GM23338 (cell line): Measurements from ENCODE around the gene FHAD1. TPM values are rescaled to one million over a fixed set of nuclear protein-coding genes. Genes with fewer than 3 reads are reported as not detected.

Experiments
- ATAC-seq: fragments of 200-7000 bp; cut with Tn5 transposase; 3 replicates; pipeline ENCODE4 v1.9.1; 2020
- DNase-seq: peaks from one replicate; pipeline ENCODE4 v3.0.0-alpha.2; 2015; ENCODE audit warnings: low spot score
- H2AFZ ChIP-seq: fragments of 200-600 bp; sonication (generic); 2 replicates; pipeline ENCODE4 v1.8.0; 2016; ENCODE audit warnings: antibody characterized with exemption, mild to moderate bottlenecking, moderate library complexity
- H3F3A ChIP-seq: fragments of 200-600 bp; sonication (generic); replicated peaks from 2 replicates; pipeline ENCODE4 v1.8.0; 2017; ENCODE audit warnings: antibody characterized with exemption, mixed run types, low read depth
- H3K27ac ChIP-seq: fragments of 200-600 bp; sonication (generic); 2 replicates; pipeline ENCODE4 v1.6.1; 2016; ENCODE audit warnings: low read depth
- H3K27me3 ChIP-seq: fragments of 200-600 bp; sonication (generic); 2 replicates; pipeline ENCODE4 v1.8.0; 2016; ENCODE audit warnings: mild to moderate bottlenecking, mixed run types, moderate library complexity; ENCODE audit not compliant: insufficient read depth
- H3K36me3 ChIP-seq: fragments of 200-600 bp; sonication (generic); 2 replicates; pipeline ENCODE4 v1.8.0; 2016; ENCODE audit warnings: mild to moderate bottlenecking; ENCODE audit not compliant: insufficient read depth
- H3K4me1 ChIP-seq: fragments of 200-600 bp; sonication (generic); 2 replicates; pipeline ENCODE4 v1.8.0; 2016; ENCODE audit warnings: mild to moderate bottlenecking, moderate library complexity; ENCODE audit not compliant: insufficient read depth
- H3K4me2 ChIP-seq: fragments of 200-600 bp; sonication (generic); 2 replicates; pipeline ENCODE4 v1.7.1; 2017; ENCODE audit warnings: mixed run types
- H3K4me3 ChIP-seq: fragments of 200-600 bp; sonication (generic); 2 replicates; pipeline ENCODE4 v1.6.1; 2016; ENCODE audit warnings: mixed run types
- H3K79me2 ChIP-seq: fragments of 200-600 bp; sonication (generic); replicated peaks from 2 replicates; pipeline ENCODE4 v1.8.0; 2017; ENCODE audit warnings: mild to moderate bottlenecking; ENCODE audit not compliant: insufficient read depth
- H3K9me2 ChIP-seq: fragments of 200-600 bp; sonication (generic); 2 replicates; pipeline ENCODE4 v1.8.0; 2017; ENCODE audit not compliant: insufficient read depth
- H4K20me1 ChIP-seq: fragments of 200-600 bp; sonication (generic); replicated peaks from 2 replicates; pipeline ENCODE4 v1.8.0; 2017; ENCODE audit warnings: mild to moderate bottlenecking; ENCODE audit not compliant: insufficient read depth
- H3K27ac Mint-ChIP-seq: 2 replicates; pipeline ENCODE4 v1.8.0; 2020; ENCODE audit warnings: inconsistent platforms, mild to moderate bottlenecking, moderate library complexity, mixed read lengths
- H3K27me3 Mint-ChIP-seq: 3 replicates; pipeline ENCODE4 v1.8.0; 2022; ENCODE audit warnings: low read depth, mild to moderate bottlenecking, moderate library complexity, mixed read lengths, inconsistent platforms; ENCODE audit not compliant: insufficient read depth, poor library complexity
- H3K36me3 Mint-ChIP-seq: 3 replicates; pipeline ENCODE4 v1.8.0; 2021; ENCODE audit warnings: low read depth, mild to moderate bottlenecking, inconsistent platforms, moderate library complexity, mixed read lengths
- H3K4me1 Mint-ChIP-seq: 3 replicates; pipeline ENCODE4 v1.8.0; 2020; ENCODE audit warnings: mild to moderate bottlenecking, inconsistent platforms, mixed read lengths
- H3K4me3 Mint-ChIP-seq: 3 replicates; pipeline ENCODE4 v1.8.0; 2021; ENCODE audit warnings: moderate library complexity, mild to moderate bottlenecking, inconsistent platforms, mixed read lengths
- H3K9me3 Mint-ChIP-seq: 3 replicates; pipeline ENCODE4 v1.8.0; 2020; ENCODE audit warnings: moderate library complexity, mild to moderate bottlenecking, inconsistent platforms, mixed read lengths
- CREB1 ChIP-seq: fragments of 250-450 bp; sonication (Bioruptor Pico); IDR thresholded peaks from 2 replicates; pipeline ENCODE4 v1.5.0; 2020; ENCODE audit warnings: low read depth, mild to moderate bottlenecking, moderate library complexity
- EZH2 ChIP-seq: fragments of 200-600 bp; sonication (generic); IDR thresholded peaks from one replicate; pipeline ENCODE4 v1.8.0; 2017; ENCODE audit warnings: antibody characterized with exemption, mild to moderate bottlenecking, low read depth; ENCODE audit not compliant: unreplicated experiment
- EZH2phosphoT487 ChIP-seq: fragments of 200-600 bp; sonication (generic); IDR thresholded peaks from one replicate; pipeline ENCODE4 v1.8.1; 2018; ENCODE audit warnings: antibody characterized with exemption; ENCODE audit not compliant: unreplicated experiment
- JUNB ChIP-seq: IDR thresholded peaks from one replicate; pipeline ENCODE4 v1.6.1; 2016; ENCODE audit warnings: antibody characterized with exemption; ENCODE audit not compliant: unreplicated experiment
- NANOG ChIP-seq: IDR thresholded peaks from 2 replicates; pipeline ENCODE4 v1.6.1; 2016; ENCODE audit warnings: antibody characterized with exemption, borderline replicate concordance
- POLR2AphosphoS5 ChIP-seq: IDR thresholded peaks from 2 replicates; pipeline ENCODE4 v1.6.1; 2016; ENCODE audit warnings: antibody characterized with exemption, low read depth
- STAT1 ChIP-seq: IDR thresholded peaks from one replicate; pipeline ENCODE4 v1.6.1; 2016; ENCODE audit warnings: antibody characterized with exemption; ENCODE audit not compliant: unreplicated experiment
- ZNF114 ChIP-seq: fragments of 250-450 bp; sonication (Bioruptor Pico); IDR thresholded peaks from 2 replicates; pipeline ENCODE4 v1.5.0; 2020; ENCODE audit warnings: mild to moderate bottlenecking, moderate library complexity
- ZNF331 ChIP-seq: fragments of 250-450 bp; sonication (Bioruptor Pico); IDR thresholded peaks from 2 replicates; pipeline ENCODE4 v1.5.0; 2020; ENCODE audit warnings: low read depth, mild to moderate bottlenecking, moderate library complexity
- polyA plus RNA-seq: library from polyadenylated mRNA; unstranded; fragments of >200 nt; fragmentation: Nextera tagmentation; extraction: Ambion mirVana; gene quantifications from 2 replicates; pipeline ENCODE4 v1.2.1, GENCODE V29; 2016
- total RNA-seq: library from RNA; depleted of rRNA; stranded (reverse); fragments of >200 nt; shearing (Covaris generic); gene quantifications from 2 replicates; pipeline ENCODE4 v1.2.3, GENCODE V29; 2014
- TF ChIP-seq, protein P1 (sequence below): IDR thresholded peaks from one replicate; pipeline ENCODE4 v1.6.1; 2018; ENCODE audit warnings: antibody characterized with exemption; ENCODE audit not compliant: unreplicated experiment
- TF ChIP-seq, protein P2 (sequence below), 2 experiments: fragments of 200-600 bp in 1 of 2; sonication (generic) in 1 of 2; conservative IDR thresholded peaks; 2 replicates each; pipeline versions ENCODE4 v1.5.1 to v1.6.1; 2016 to 2017; ENCODE audit warnings: antibody characterized with exemption in 2 of 2, low read depth in 2 of 2, mild to moderate bottlenecking in 2 of 2, moderate library complexity in 1 of 2
- TF ChIP-seq, protein P3 (sequence below): IDR thresholded peaks from 2 replicates; pipeline ENCODE4 v1.6.1; 2016; ENCODE audit warnings: antibody characterized with exemption
- TF ChIP-seq, protein P4 (sequence below): fragments of 250-450 bp; sonication (Bioruptor Pico); IDR thresholded peaks from 2 replicates; pipeline ENCODE4 v1.5.0; 2020; ENCODE audit warnings: mild to moderate bottlenecking, moderate library complexity

Gene FHAD1
- total and polyA plus RNA-seq, 2 experiments from 2014 or later, result 1.8 to 3.3 TPM

DNA sequence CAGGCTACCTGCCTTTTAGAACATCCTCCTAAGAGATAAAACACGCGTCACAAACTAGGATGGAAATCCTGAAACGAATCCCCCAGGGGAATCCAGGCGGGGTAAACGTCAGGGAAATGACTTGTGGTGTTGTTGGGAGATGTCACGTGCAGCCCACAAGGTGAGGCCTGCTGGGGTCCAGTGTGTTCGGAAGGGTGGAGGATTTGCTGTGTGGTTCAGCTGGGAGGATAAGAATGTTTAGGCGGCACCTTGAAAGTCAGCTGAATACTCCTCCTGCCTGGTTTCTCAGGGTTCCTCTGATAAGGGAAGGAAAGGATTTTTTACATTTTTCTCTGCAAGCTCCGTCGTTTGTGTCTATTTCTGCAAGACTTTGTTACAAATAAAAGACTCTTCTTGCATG lies 88.0 kb downstream of the FHAD1 start:
- H3K4me1 ChIP-seq, result no peaks in the 10 kb centered on the region
- H3K4me2 ChIP-seq, result no peak overlapping the region
- no peaks in the 10 kb centered on the region for H3K79me2 ChIP-seq
- Mint-ChIP-seq H3K27ac (no peak overlapping the region), H3K4me1 (peaks cover 3% of the 10 kb centered on the region; the same call in 1 of the 3 replicates), H3K36me3 (peaks cover 3% of the 10 kb centered on the region; the same call in 1 of the 3 replicates), H3K9me3 (peaks cover 6% of the 10 kb centered on the region; the same call in 1 of the 3 replicates), H3K27me3 (peaks cover 7% of the 10 kb centered on the region), H3K4me3 (no peak overlapping the region)
- DNase-seq (no peak), ATAC-seq (no peak)
- H4K20me1 ChIP-seq, result no peaks in the 10 kb centered on the region
- no peak overlapping the region for H3K27ac ChIP-seq
- no peaks in the 10 kb centered on the region for H3F3A ChIP-seq
- H3K27me3 ChIP-seq, result no peaks in the 10 kb centered on the region
- H3K9me2 ChIP-seq, result no peaks in the 10 kb centered on the region
- no peak overlapping the region for H2AFZ ChIP-seq
- TF ChIP-seq EZH2phosphoT487 (no peak), CREB1 (CRISPR knock-in tag) (no peak), JUNB (no peak), ZNF114 (CRISPR knock-in tag) (no peak), POLR2AphosphoS5 (no peak), EZH2 (no peak), ZNF331 (CRISPR knock-in tag) (no peak), STAT1 (no peak), NANOG (no peak)
- TF ChIP-seq, protein P1, sequence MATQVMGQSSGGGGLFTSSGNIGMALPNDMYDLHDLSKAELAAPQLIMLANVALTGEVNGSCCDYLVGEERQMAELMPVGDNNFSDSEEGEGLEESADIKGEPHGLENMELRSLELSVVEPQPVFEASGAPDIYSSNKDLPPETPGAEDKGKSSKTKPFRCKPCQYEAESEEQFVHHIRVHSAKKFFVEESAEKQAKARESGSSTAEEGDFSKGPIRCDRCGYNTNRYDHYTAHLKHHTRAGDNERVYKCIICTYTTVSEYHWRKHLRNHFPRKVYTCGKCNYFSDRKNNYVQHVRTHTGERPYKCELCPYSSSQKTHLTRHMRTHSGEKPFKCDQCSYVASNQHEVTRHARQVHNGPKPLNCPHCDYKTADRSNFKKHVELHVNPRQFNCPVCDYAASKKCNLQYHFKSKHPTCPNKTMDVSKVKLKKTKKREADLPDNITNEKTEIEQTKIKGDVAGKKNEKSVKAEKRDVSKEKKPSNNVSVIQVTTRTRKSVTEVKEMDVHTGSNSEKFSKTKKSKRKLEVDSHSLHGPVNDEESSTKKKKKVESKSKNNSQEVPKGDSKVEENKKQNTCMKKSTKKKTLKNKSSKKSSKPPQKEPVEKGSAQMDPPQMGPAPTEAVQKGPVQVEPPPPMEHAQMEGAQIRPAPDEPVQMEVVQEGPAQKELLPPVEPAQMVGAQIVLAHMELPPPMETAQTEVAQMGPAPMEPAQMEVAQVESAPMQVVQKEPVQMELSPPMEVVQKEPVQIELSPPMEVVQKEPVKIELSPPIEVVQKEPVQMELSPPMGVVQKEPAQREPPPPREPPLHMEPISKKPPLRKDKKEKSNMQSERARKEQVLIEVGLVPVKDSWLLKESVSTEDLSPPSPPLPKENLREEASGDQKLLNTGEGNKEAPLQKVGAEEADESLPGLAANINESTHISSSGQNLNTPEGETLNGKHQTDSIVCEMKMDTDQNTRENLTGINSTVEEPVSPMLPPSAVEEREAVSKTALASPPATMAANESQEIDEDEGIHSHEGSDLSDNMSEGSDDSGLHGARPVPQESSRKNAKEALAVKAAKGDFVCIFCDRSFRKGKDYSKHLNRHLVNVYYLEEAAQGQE, result no peak
- TF ChIP-seq, protein P2, sequence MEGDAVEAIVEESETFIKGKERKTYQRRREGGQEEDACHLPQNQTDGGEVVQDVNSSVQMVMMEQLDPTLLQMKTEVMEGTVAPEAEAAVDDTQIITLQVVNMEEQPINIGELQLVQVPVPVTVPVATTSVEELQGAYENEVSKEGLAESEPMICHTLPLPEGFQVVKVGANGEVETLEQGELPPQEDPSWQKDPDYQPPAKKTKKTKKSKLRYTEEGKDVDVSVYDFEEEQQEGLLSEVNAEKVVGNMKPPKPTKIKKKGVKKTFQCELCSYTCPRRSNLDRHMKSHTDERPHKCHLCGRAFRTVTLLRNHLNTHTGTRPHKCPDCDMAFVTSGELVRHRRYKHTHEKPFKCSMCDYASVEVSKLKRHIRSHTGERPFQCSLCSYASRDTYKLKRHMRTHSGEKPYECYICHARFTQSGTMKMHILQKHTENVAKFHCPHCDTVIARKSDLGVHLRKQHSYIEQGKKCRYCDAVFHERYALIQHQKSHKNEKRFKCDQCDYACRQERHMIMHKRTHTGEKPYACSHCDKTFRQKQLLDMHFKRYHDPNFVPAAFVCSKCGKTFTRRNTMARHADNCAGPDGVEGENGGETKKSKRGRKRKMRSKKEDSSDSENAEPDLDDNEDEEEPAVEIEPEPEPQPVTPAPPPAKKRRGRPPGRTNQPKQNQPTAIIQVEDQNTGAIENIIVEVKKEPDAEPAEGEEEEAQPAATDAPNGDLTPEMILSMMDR (conservative IDR thresholded peaks at IDR 0.05; ENCODE audit: low read depth in 2 of 2), result no peak
- TF ChIP-seq, protein P3, sequence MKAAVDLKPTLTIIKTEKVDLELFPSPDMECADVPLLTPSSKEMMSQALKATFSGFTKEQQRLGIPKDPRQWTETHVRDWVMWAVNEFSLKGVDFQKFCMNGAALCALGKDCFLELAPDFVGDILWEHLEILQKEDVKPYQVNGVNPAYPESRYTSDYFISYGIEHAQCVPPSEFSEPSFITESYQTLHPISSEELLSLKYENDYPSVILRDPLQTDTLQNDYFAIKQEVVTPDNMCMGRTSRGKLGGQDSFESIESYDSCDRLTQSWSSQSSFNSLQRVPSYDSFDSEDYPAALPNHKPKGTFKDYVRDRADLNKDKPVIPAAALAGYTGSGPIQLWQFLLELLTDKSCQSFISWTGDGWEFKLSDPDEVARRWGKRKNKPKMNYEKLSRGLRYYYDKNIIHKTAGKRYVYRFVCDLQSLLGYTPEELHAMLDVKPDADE, result no peak
- TF ChIP-seq, protein P4, sequence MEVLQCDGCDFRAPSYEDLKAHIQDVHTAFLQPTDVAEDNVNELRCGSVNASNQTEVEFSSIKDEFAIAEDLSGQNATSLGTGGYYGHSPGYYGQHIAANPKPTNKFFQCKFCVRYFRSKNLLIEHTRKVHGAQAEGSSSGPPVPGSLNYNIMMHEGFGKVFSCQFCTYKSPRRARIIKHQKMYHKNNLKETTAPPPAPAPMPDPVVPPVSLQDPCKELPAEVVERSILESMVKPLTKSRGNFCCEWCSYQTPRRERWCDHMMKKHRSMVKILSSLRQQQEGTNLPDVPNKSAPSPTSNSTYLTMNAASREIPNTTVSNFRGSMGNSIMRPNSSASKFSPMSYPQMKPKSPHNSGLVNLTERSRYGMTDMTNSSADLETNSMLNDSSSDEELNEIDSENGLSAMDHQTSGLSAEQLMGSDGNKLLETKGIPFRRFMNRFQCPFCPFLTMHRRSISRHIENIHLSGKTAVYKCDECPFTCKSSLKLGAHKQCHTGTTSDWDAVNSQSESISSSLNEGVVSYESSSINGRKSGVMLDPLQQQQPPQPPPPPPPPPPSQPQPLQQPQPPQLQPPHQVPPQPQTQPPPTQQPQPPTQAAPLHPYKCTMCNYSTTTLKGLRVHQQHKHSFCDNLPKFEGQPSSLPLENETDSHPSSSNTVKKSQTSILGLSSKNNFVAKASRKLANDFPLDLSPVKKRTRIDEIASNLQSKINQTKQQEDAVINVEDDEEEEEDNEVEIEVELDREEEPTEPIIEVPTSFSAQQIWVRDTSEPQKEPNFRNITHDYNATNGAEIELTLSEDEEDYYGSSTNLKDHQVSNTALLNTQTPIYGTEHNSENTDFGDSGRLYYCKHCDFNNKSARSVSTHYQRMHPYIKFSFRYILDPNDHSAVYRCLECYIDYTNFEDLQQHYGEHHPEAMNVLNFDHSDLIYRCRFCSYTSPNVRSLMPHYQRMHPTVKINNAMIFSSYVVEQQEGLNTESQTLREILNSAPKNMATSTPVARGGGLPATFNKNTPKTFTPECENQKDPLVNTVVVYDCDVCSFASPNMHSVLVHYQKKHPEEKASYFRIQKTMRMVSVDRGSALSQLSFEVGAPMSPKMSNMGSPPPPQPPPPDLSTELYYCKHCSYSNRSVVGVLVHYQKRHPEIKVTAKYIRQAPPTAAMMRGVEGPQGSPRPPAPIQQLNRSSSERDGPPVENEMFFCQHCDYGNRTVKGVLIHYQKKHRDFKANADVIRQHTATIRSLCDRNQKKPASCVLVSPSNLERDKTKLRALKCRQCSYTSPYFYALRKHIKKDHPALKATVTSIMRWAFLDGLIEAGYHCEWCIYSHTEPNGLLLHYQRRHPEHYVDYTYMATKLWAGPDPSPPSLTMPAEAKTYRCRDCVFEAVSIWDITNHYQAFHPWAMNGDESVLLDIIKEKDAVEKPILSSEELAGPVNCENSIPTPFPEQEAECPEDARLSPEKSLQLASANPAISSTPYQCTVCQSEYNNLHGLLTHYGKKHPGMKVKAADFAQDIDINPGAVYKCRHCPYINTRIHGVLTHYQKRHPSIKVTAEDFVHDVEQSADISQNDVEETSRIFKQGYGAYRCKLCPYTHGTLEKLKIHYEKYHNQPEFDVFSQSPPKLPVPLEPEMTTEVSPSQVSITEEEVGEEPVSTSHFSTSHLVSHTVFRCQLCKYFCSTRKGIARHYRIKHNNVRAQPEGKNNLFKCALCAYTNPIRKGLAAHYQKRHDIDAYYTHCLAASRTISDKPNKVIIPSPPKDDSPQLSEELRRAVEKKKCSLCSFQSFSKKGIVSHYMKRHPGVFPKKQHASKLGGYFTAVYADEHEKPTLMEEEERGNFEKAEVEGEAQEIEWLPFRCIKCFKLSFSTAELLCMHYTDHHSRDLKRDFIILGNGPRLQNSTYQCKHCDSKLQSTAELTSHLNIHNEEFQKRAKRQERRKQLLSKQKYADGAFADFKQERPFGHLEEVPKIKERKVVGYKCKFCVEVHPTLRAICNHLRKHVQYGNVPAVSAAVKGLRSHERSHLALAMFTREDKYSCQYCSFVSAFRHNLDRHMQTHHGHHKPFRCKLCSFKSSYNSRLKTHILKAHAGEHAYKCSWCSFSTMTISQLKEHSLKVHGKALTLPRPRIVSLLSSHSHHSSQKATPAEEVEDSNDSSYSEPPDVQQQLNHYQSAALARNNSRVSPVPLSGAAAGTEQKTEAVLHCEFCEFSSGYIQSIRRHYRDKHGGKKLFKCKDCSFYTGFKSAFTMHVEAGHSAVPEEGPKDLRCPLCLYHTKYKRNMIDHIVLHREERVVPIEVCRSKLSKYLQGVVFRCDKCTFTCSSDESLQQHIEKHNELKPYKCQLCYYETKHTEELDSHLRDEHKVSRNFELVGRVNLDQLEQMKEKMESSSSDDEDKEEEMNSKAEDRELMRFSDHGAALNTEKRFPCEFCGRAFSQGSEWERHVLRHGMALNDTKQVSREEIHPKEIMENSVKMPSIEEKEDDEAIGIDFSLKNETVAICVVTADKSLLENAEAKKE (CRISPR knock-in tag), result no peak
- no peak overlapping the region for H3K4me3 ChIP-seq
- no peaks in the 10 kb centered on the region for H3K36me3 ChIP-seq
